A549 (cell line): ENCODE results near the gene SP2. TPM values are rescaled to one million over a fixed set of nuclear protein-coding genes. Genes with fewer than 3 reads are reported as not detected.

Experiments used
- ATAC-seq, 2 experiments: fragments of 200-7000 bp in 1 of 2; fragments of >200 bp in 1 of 2; cut with Nextera tagmentation in 1 of 2; cut with Tn5 transposase in 1 of 2; 3 replicates each; pipeline versions ENCODE4 v1.8.0 to v1.9.1; 2018 to 2020; ENCODE audit warnings: mild to moderate bottlenecking in 1 of 2, moderate library complexity in 1 of 2
- CTCF ChIA-PET: fragments of 300-600 bp; sonication (Branson Sonifier 250); formaldehyde crosslinking; extraction: SDS; loops from one replicate; lab custom pipeline; 2021; ENCODE audit warnings: antibody characterized with exemption, inconsistent platforms; lab: Yijun Ruan, JAX
- POLR2A ChIA-PET: fragments of 350-600 bp; formaldehyde crosslinking; extraction: SDS; loops from one replicate; lab custom pipeline; 2021; ENCODE audit warnings: antibody characterized with exemption, inconsistent platforms; lab: Yijun Ruan, JAX
- DNase-seq, 2 experiments: peaks; one replicate each; pipeline versions ENCODE4 v3.0.0 to v3.0.0-alpha.2; 2011 to 2016; ENCODE audit warnings: low read depth in 1 of 2, low spot score in 1 of 2
- FAIRE-seq: peaks from 2 replicates; lab custom pipeline; 2011; peaks lifted over from hg19 to GRCh38; lab: Jason Lieb, UNC
- H3K27ac ChIP-seq, 2 experiments: fragments of >200 bp; sonication (Bioruptor Twin); formaldehyde crosslinking; 3 replicates each; pipeline ENCODE4 v1.5.1; 2016 to 2017
- H3K4me1 ChIP-seq: fragments of >200 bp; sonication (Bioruptor Twin); formaldehyde crosslinking; 3 replicates; pipeline ENCODE4 v1.6.1; 2016
- H3K4me2 ChIP-seq: fragments of >200 bp; sonication (Bioruptor Twin); formaldehyde crosslinking; 3 replicates; pipeline ENCODE4 v1.6.1; 2016
- H3K4me3 ChIP-seq: fragments of >200 bp; sonication (Bioruptor Twin); formaldehyde crosslinking; 3 replicates; pipeline ENCODE4 v1.5.1; 2016
- H3K9me3 ChIP-seq: fragments of >200 bp; sonication (Bioruptor Twin); formaldehyde crosslinking; 3 replicates; pipeline ENCODE4 v1.6.1; 2016
- BHLHE40 ChIP-seq: IDR thresholded peaks from 2 replicates; pipeline ENCODE4 v1.6.1; 2012; ENCODE audit warnings: low read depth, low read length, inconsistent platforms
- CBX2 ChIP-seq: fragments of 200-600 bp; sonication (generic); IDR thresholded peaks from 2 replicates; pipeline ENCODE4 v1.6.1; 2016; ENCODE audit warnings: low read depth, mild to moderate bottlenecking, borderline replicate concordance
- CBX8 ChIP-seq: fragments of 200-600 bp; sonication (generic); IDR thresholded peaks from 2 replicates; pipeline ENCODE4 v1.6.1; 2016
- CHD2 ChIP-seq: fragments of 150-350 bp; IDR thresholded peaks from 2 replicates; pipeline ENCODE4 v1.6.1; 2014; ENCODE audit warnings: low read length; ENCODE audit not compliant: partially characterized antibody
- CTCF ChIP-seq: fragments of >200 bp; sonication (Bioruptor Twin); formaldehyde crosslinking; IDR thresholded peaks from 3 replicates; pipeline ENCODE4 v1.5.1; 2016
- E2F6 ChIP-seq: IDR thresholded peaks from 2 replicates; pipeline ENCODE4 v1.6.1; 2012; ENCODE audit warnings: low read depth, borderline replicate concordance
- EHF ChIP-seq: fragments of 250-450 bp; sonication (Bioruptor Pico); IDR thresholded peaks from 2 replicates; pipeline ENCODE4 v1.5.0; 2020; ENCODE audit warnings: mild to moderate bottlenecking
- EHMT2 ChIP-seq: fragments of 200-600 bp; sonication (generic); IDR thresholded peaks from 2 replicates; pipeline ENCODE4 v1.6.1; 2016; ENCODE audit warnings: antibody characterized with exemption, low read depth, mild to moderate bottlenecking, moderate library complexity
- EP300 ChIP-seq, 2 experiments: fragments of >200 bp; sonication (Bioruptor Twin); formaldehyde crosslinking; IDR thresholded peaks; 2 replicates in 1 of 2; 3 replicates in 1 of 2; pipeline ENCODE4 v1.6.1; 2016 to 2017
- FOSL2 ChIP-seq, 2 experiments: fragments of 450-650 bp in 1 of 2; fragments of >200 bp in 1 of 2; sonication (Bioruptor Twin) in 1 of 2; formaldehyde crosslinking; IDR thresholded peaks; 2 replicates each; pipeline versions ENCODE4 v1.5.0 to v1.6.1; 2016 to 2020; ENCODE audit warnings: mild to moderate bottlenecking in 1 of 2, moderate library complexity in 1 of 2
- FOXS1 ChIP-seq: fragments of 250-450 bp; sonication (Bioruptor Pico); IDR thresholded peaks from 2 replicates; pipeline ENCODE4 v1.5.0; 2020; ENCODE audit warnings: mild to moderate bottlenecking, moderate library complexity
- HDAC2 ChIP-seq: fragments of 200-600 bp; sonication (generic); IDR thresholded peaks from 2 replicates; pipeline ENCODE4 v1.6.1; 2016
- HOXB13 ChIP-seq: fragments of 250-450 bp; sonication (Bioruptor Pico); IDR thresholded peaks from 2 replicates; pipeline ENCODE4 v1.5.0; 2020; ENCODE audit warnings: low read depth, mild to moderate bottlenecking, moderate library complexity
- JUNB ChIP-seq: fragments of >200 bp; sonication (Bioruptor Twin); formaldehyde crosslinking; IDR thresholded peaks from 2 replicates; pipeline ENCODE4 v1.6.1; 2016
- KDM1A ChIP-seq: fragments of 200-600 bp; sonication (generic); IDR thresholded peaks from 2 replicates; pipeline ENCODE4 v1.6.1; 2016; ENCODE audit warnings: low read depth, mild to moderate bottlenecking
- KDM5A ChIP-seq: fragments of 200-600 bp; sonication (generic); IDR thresholded peaks from 2 replicates; pipeline ENCODE4 v1.6.1; 2016; ENCODE audit warnings: antibody characterized with exemption, mild to moderate bottlenecking
- MAX ChIP-seq: IDR thresholded peaks from 2 replicates; pipeline ENCODE4 v1.6.1; 2012
- NFE2L2 ChIP-seq: fragments of 150-350 bp; conservative IDR thresholded peaks from 2 replicates; pipeline ENCODE4 v1.6.1; 2014; ENCODE audit warnings: low read length
- NPAS2 ChIP-seq: fragments of 250-450 bp; sonication (Bioruptor Pico); IDR thresholded peaks from 2 replicates; pipeline ENCODE4 v1.8.0; 2022; ENCODE audit warnings: mild to moderate bottlenecking, moderate library complexity, borderline replicate concordance
- NR3C1 ChIP-seq: fragments of >200 bp; sonication (Bioruptor Twin); formaldehyde crosslinking; IDR thresholded peaks from 3 replicates; pipeline ENCODE4 v1.6.1; 2017
- PBX3 ChIP-seq: IDR thresholded peaks from 2 replicates; pipeline ENCODE4 v1.6.1; 2012
- RCOR1 ChIP-seq: fragments of 150-350 bp; IDR thresholded peaks from 2 replicates; pipeline ENCODE4 v1.6.1; 2014; ENCODE audit warnings: antibody characterized with exemption, low read length, low read depth
- ZC3H11A ChIP-seq: fragments of 450-650 bp; IDR thresholded peaks from 2 replicates; pipeline ENCODE4 v1.6.1; 2014; ENCODE audit warnings: antibody characterized with exemption, mild to moderate bottlenecking
- ZNF302 ChIP-seq: fragments of 250-450 bp; sonication (Bioruptor Pico); IDR thresholded peaks from 2 replicates; pipeline ENCODE4 v1.9.0; 2021; ENCODE audit warnings: inconsistent platforms, mild to moderate bottlenecking, moderate library complexity
- ZSCAN20 ChIP-seq: fragments of 250-450 bp; sonication (Bioruptor Pico); IDR thresholded peaks from 2 replicates; pipeline ENCODE4 v1.8.0; 2022; ENCODE audit warnings: mild to moderate bottlenecking, moderate library complexity
- WGBS: methylation state at CpG from one replicate; pipeline ENCODE4 v1.1.6; 2017; ENCODE audit errors: missing lambda C conversion rate; 5-methylcytosine and 5-hydroxymethylcytosine counted together
- polyA plus RNA-seq, 4 experiments: library from polyadenylated mRNA; depleted of rRNA in 3 of 4; stranded (reverse); fragments of >200 nt; fragmentation: RNase III in 1 of 4; extraction: RNeasy Plus Mini Kit Qiagen cat#74134 plus additional on column Dnase treatment in 1 of 4; gene quantifications; 2 replicates in 3 of 4; 3 replicates in 1 of 4; pipeline ENCODE4 v1.2.3, GENCODE V29; 2011 to 2017
- TF ChIP-seq, protein P1 (sequence below): fragments of 250-450 bp; sonication (Bioruptor Pico); IDR thresholded peaks from 2 replicates; pipeline ENCODE4 v1.5.0; 2021; ENCODE audit warnings: mild to moderate bottlenecking, moderate library complexity, borderline replicate concordance
- TF ChIP-seq, protein P2 (sequence below): fragments of 200-600 bp; sonication (generic); IDR thresholded peaks from 2 replicates; pipeline ENCODE4 v1.6.1; 2016; ENCODE audit warnings: antibody characterized with exemption, mild to moderate bottlenecking, moderate library complexity

The SP2 gene
- polyA plus RNA-seq, 2 of the 4 experiments (the other 2 are of a cell fraction): 6.2 to 11.6 TPM

GRCh38 chr17:47857551-47858455, 38.2 kb upstream of the SP2 start:
- Histone ChIP-seq H3K4me2 (no peak overlapping the region), H3K4me3 (no peak overlapping the region), H3K4me1 (peaks cover 5% of the 10 kb centered on the region), H3K9me3 (no peaks in the 10 kb centered on the region), H3K27ac (no peak overlapping the region; a peak in 1 of 6 replicates)
- FAIRE-seq (no peak), DNase-seq (no peak), ATAC-seq (no peak)
- no peak for TF ChIP-seq CTCF
- TF ChIP-seq RCOR1: no peak
- no peak for TF ChIP-seq E2F6
- TF ChIP-seq EP300 (IDR thresholded peaks at IDR 0.05): no peak
- TF ChIP-seq ZC3H11A: no peak
- TF ChIP-seq BHLHE40: no peak
- TF ChIP-seq EHMT2: no peak
- TF ChIP-seq JUNB: no peak
- TF ChIP-seq NR3C1: no peak
- no peak for TF ChIP-seq CBX2
- ChIA-PET CTCF (interaction anchor here (0.6 to 36.3 kb wide), 11 partner anchors 13 to 1334 kb away, joined by 3 to 1860 read pairs (median 3); partner anchors contain the start of genes LRRC46, MRPL10, SCRN2 and SP2), POLR2A (interaction anchor here (0.6 kb wide), 1 partner anchor 166 kb away, joined by 3 read pairs; no protein-coding TSS in a partner anchor)
- 89% methylated on average over 14 of the region's 16 CpGs for WGBS

- TF ChIP-seq FOXS1 (CRISPR knock-in tag) (no peak), NPAS2 (CRISPR knock-in tag) (no peak), ZNF302 (CRISPR knock-in tag) (no peak), HDAC2 (no peak), PBX3 (no peak), NFE2L2 (no peak), EHF (CRISPR knock-in tag) (no peak), KDM1A (no peak), FOSL2 (IDR thresholded peaks at IDR 0.05) (no peak), FOSL2 (CRISPR knock-in tag; IDR thresholded peaks at IDR 0.05) (no peak), HOXB13 (CRISPR knock-in tag) (no peak), ZSCAN20 (CRISPR knock-in tag) (no peak), MAX (no peak), KDM5A (no peak), CBX8 (no peak), CHD2 (no peak)
- TF ChIP-seq, protein P1, sequence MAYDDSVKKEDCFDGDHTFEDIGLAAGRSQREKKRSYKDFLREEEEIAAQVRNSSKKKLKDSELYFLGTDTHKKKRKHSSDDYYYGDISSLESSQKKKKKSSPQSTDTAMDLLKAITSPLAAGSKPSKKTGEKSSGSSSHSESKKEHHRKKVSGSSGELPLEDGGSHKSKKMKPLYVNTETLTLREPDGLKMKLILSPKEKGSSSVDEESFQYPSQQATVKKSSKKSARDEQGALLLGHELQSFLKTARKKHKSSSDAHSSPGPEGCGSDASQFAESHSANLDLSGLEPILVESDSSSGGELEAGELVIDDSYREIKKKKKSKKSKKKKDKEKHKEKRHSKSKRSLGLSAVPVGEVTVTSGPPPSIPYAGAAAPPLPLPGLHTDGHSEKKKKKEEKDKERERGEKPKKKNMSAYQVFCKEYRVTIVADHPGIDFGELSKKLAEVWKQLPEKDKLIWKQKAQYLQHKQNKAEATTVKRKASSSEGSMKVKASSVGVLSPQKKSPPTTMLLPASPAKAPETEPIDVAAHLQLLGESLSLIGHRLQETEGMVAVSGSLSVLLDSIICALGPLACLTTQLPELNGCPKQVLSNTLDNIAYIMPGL (CRISPR knock-in tag): no peak
- TF ChIP-seq, protein P2, sequence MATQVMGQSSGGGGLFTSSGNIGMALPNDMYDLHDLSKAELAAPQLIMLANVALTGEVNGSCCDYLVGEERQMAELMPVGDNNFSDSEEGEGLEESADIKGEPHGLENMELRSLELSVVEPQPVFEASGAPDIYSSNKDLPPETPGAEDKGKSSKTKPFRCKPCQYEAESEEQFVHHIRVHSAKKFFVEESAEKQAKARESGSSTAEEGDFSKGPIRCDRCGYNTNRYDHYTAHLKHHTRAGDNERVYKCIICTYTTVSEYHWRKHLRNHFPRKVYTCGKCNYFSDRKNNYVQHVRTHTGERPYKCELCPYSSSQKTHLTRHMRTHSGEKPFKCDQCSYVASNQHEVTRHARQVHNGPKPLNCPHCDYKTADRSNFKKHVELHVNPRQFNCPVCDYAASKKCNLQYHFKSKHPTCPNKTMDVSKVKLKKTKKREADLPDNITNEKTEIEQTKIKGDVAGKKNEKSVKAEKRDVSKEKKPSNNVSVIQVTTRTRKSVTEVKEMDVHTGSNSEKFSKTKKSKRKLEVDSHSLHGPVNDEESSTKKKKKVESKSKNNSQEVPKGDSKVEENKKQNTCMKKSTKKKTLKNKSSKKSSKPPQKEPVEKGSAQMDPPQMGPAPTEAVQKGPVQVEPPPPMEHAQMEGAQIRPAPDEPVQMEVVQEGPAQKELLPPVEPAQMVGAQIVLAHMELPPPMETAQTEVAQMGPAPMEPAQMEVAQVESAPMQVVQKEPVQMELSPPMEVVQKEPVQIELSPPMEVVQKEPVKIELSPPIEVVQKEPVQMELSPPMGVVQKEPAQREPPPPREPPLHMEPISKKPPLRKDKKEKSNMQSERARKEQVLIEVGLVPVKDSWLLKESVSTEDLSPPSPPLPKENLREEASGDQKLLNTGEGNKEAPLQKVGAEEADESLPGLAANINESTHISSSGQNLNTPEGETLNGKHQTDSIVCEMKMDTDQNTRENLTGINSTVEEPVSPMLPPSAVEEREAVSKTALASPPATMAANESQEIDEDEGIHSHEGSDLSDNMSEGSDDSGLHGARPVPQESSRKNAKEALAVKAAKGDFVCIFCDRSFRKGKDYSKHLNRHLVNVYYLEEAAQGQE: no peak
- Histone ChIP-seq H3K9me3 (peaks cover 10% of the 10 kb centered on the region; the same call in 1 of the 3 replicates), H3K4me2 (no peak overlapping the region), H3K4me1 (peaks cover 15% of the 10 kb centered on the region), H3K27ac (no peak overlapping the region), H3K4me3 (no peak overlapping the region)
- ATAC-seq: no peak
- no peak for FAIRE-seq
- WGBS: 94% methylated on average over 5 of the region's 5 CpGs
- ChIA-PET CTCF (interaction anchor here (0.8 to 36.3 kb wide), 7 partner anchors 10 to 634 kb away, joined by 3 to 1860 read pairs (median 4); partner anchors contain the start of genes CDK5RAP3, SCRN2, SP2 and SP6), POLR2A (no interaction called here)
- DNase-seq: no peak
Measured at GRCh38 chr17:47860386-47860785, 35.6 kb upstream of the SP2 start.
